Karpas-422 (cell line): ENCODE measurements around the gene CFAP46. TPM values are rescaled to one million over a fixed set of nuclear protein-coding genes. Genes with fewer than 3 reads are reported as not detected.

Experiments
- DNase-seq: peaks from one replicate; pipeline ENCODE4 v3.0.0-alpha.2; 2015
- H2AFZ ChIP-seq: fragments of 200-600 bp; sonication (generic); 2 replicates; pipeline ENCODE4 v1.6.1; 2014; ENCODE audit warnings: antibody characterized with exemption, low read length, mixed read lengths
- H3K27ac ChIP-seq: fragments of 200-600 bp; sonication (generic); 2 replicates; pipeline ENCODE4 v1.5.1; 2014; ENCODE audit warnings: mild to moderate bottlenecking, low read length, moderate library complexity
- H3K27me3 ChIP-seq: fragments of 200-600 bp; sonication (generic); 2 replicates; pipeline ENCODE4 v1.6.1; 2014; ENCODE audit warnings: low read length, mixed read lengths
- H3K36me3 ChIP-seq: fragments of 200-600 bp; sonication (generic); 2 replicates; pipeline ENCODE4 v1.6.1; 2014; ENCODE audit warnings: low read length, mixed read lengths; ENCODE audit not compliant: insufficient read depth
- H3K4me1 ChIP-seq: fragments of 200-600 bp; sonication (generic); 2 replicates; pipeline ENCODE4 v1.6.1; 2014; ENCODE audit warnings: mild to moderate bottlenecking, low read length, mixed read lengths
- H3K4me2 ChIP-seq: fragments of 200-600 bp; sonication (generic); 2 replicates; pipeline ENCODE4 v1.6.1; 2014; ENCODE audit warnings: low read length, low read depth, mild to moderate bottlenecking; ENCODE audit not compliant: poor library complexity, severe bottlenecking
- H3K4me3 ChIP-seq: fragments of 200-600 bp; sonication (generic); 2 replicates; pipeline ENCODE4 v1.5.1; 2014; ENCODE audit warnings: mild to moderate bottlenecking, antibody characterized with exemption, low read length, mixed read lengths
- H3K79me2 ChIP-seq: fragments of 200-600 bp; sonication (generic); 2 replicates; pipeline ENCODE4 v1.6.1; 2014; ENCODE audit warnings: mild to moderate bottlenecking, low read length, mixed read lengths
- H3K9ac ChIP-seq: fragments of 200-600 bp; sonication (generic); 2 replicates; pipeline ENCODE4 v1.6.0; 2014; ENCODE audit warnings: low read length
- H3K9me2 ChIP-seq: fragments of 200-600 bp; sonication (generic), shearing (Covaris generic); replicated peaks from 2 replicates; pipeline ENCODE4 v1.6.0; 2014; ENCODE audit warnings: mild to moderate bottlenecking, low read length, moderate library complexity; ENCODE audit not compliant: insufficient read depth
- H3K9me3 ChIP-seq: fragments of 300-700, 200-600 bp; sonication (generic); 2 replicates; pipeline ENCODE4 v1.6.1; 2014; ENCODE audit warnings: low read length, mixed read lengths
- H4K20me1 ChIP-seq: fragments of 200-600 bp; sonication (generic); 2 replicates; pipeline ENCODE4 v1.6.1; 2014; ENCODE audit warnings: mild to moderate bottlenecking, antibody characterized with exemption, low read length, low read depth; ENCODE audit not compliant: insufficient read depth
- total RNA-seq: library from RNA; depleted of rRNA; stranded (reverse); fragments of >200 nt; shearing (Covaris generic); gene quantifications from 2 replicates; pipeline ENCODE4 v1.2.3, GENCODE V29; 2014; ENCODE audit warnings: low replicate concordance

Gene CFAP46
- total RNA-seq, 1 experiment from 2014 or later, result 0.22 TPM

- Histone ChIP-seq H3K27me3 (no peaks in the 10 kb centered on the region), H3K4me1 (no peaks in the 10 kb centered on the region; the same call in 1 of the 2 replicates), H2AFZ (no peak overlapping the region), H3K36me3 (no peaks in the 10 kb centered on the region), H3K4me2 (no peak overlapping the region), H3K9me3 (no peaks in the 10 kb centered on the region), H3K27ac (no peak overlapping the region), H3K79me2 (no peaks in the 10 kb centered on the region), H4K20me1 (no peaks in the 10 kb centered on the region), H3K4me3 (no peak overlapping the region), H3K9ac (no peak overlapping the region), H3K9me2 (no peaks in the 10 kb centered on the region)
- DNase-seq, result no peak
Measured at GRCh38 chr10:132836248-132836831, 106.0 kb downstream of the CFAP46 start.

DNA sequence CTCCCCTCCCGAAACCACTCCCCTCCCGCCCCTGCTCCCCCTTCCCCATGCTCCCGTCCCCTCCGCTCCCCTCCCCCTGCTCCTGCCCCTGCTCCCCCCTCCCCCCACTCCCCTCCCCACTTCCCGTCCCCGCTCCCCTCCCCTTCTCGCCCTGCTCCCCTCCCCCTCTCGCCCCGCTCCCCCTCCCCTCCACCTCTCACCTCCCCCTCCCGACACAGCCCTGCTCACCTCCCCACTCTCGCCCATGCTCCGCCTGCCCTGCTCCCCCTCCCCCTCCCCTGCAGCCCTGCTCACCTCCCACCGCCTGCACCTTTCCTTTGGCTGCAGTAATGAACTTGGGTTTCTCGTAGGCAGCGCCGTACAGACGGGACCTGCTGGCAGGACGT is 106.5 kb downstream of the CFAP46 start:
- no peak overlapping the region for H2AFZ ChIP-seq
- no peak overlapping the region for H3K27ac ChIP-seq
- H3K36me3 ChIP-seq, result no peaks in the 10 kb centered on the region
- H3K9ac ChIP-seq, result no peak overlapping the region
- H3K9me3 ChIP-seq, result no peaks in the 10 kb centered on the region
- no peaks in the 10 kb centered on the region for H4K20me1 ChIP-seq
- no peaks in the 10 kb centered on the region for H3K9me2 ChIP-seq
- no peaks in the 10 kb centered on the region; the same call in 1 of the 2 replicates for H3K4me1 ChIP-seq
- H3K27me3 ChIP-seq, result no peaks in the 10 kb centered on the region
- H3K4me2 ChIP-seq, result no peak overlapping the region
- H3K79me2 ChIP-seq, result no peaks in the 10 kb centered on the region
- no peak for DNase-seq
- H3K4me3 ChIP-seq, result no peak overlapping the region

DNA sequence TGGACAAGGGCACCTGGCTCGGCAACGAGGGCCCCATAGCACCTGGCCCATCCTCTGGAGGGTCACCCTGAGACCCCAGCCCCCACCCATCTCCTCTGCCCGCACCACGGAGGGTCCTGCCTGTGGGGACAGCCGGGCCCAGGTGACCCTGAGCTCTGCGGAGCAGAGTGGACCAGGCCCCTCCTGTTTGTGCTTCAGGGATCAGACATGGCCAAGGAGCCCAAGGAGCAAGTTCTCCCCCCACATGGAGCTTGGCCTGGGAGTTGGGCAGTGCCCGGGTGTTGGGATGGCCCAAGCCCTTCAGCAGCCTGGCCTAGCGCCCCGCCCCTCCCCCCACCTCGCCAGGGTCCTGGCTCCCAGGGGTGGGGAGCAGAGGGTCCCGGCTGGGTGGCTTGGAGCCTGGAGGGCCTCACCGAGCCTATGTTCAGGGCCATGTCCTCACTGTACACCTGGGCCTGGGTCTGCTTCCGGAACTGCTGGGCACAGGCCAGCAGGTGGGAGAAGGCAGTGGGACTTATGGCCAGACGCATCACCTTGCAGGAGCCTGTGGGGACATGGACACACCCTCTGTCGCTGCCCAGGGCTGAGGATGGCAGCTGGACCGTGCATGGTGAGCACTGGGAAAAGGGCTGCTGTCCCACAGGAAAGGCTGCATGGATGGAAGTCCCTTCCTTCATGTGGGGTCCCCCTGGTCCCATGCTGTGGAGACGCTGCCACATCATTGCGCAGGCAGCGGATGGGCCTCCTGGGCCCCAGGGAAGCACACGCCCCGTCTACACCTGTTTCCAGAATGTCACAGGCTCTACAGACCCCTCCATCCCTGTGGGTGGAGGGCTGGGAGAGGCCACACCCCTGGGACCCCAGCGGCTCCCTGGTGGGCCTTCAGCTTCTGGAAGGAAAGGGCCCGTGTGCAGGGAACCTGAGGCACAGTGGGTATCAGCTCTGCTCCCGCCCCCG is 107.2 kb downstream of the CFAP46 start:
- Histone ChIP-seq H3K4me3 (no peak overlapping the region), H3K79me2 (no peaks in the 10 kb centered on the region), H3K9me2 (no peaks in the 10 kb centered on the region), H3K4me1 (no peaks in the 10 kb centered on the region; the same call in 1 of the 2 replicates), H4K20me1 (no peaks in the 10 kb centered on the region), H3K9me3 (no peaks in the 10 kb centered on the region), H3K27me3 (no peaks in the 10 kb centered on the region), H3K27ac (no peak overlapping the region), H3K4me2 (no peak overlapping the region), H3K36me3 (no peaks in the 10 kb centered on the region), H3K9ac (no peak overlapping the region), H2AFZ (no peak overlapping the region)
- no peak for DNase-seq

DNA sequence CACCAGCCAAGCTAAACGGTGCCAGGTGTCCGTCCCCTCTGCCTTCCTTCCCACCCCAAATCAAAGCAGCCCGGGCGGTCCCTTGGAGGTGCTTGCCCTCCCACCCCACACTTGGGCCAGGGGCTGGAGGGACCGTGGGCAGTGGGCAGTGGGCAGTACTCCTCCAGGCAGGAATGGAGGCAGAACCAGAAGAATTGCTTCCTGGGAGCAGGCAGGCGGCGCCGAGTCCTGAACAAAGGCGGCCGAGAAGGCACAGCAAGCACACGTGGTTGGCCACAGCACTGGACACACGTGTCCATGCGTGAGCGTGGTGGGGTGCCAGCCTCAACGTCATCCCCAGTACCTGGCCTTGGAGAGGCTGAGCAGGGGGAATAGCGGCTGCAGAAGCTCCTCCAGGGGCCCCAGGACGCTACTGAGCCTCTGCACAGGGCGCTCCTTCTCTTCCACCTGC is 108.0 kb downstream of the CFAP46 start:
- Histone ChIP-seq H3K9ac (no peak overlapping the region), H3K36me3 (no peaks in the 10 kb centered on the region), H3K79me2 (no peaks in the 10 kb centered on the region), H3K4me2 (no peak overlapping the region), H3K27ac (no peak overlapping the region), H3K9me2 (no peaks in the 10 kb centered on the region), H3K4me1 (no peaks in the 10 kb centered on the region; the same call in 1 of the 2 replicates), H3K9me3 (no peaks in the 10 kb centered on the region), H3K4me3 (no peak overlapping the region), H2AFZ (no peak overlapping the region), H4K20me1 (no peaks in the 10 kb centered on the region), H3K27me3 (no peaks in the 10 kb centered on the region)
- no peak for DNase-seq

DNA sequence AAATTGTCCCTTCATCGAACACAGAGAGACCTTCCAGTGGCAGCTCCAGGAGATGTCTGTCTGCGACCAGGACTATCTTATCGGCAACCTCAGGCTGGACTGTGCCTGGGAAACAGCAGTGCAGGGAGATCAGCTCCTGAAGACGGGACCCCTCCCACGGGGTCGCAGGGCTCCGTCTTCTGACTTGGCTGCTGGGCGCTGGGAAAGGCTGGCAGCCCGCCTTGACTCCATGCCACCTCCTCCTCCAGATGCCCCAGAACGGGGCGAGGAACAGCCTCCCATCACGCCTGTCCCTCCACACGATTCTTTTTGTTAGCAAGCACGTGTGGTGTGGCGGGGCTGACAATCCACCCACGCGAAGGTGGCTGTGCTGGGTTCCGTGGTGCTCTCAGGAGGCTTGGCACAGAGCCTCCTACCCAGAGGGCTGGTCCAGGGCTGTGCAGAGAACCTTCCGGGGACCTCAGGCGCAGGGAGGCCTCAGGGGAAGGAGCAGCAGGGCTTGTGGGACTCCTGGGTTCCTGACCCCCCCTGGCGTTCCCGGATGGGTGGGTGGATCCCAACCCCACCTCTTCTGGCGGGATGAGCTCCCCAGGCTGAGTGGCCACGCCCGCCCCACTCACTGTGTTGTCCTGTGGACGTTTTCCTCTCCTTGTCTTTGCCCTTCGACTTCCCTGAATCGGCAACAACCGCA is 108.8 kb downstream of the CFAP46 start:
- no peaks in the 10 kb centered on the region for H3K79me2 ChIP-seq
- no peak overlapping the region for H3K9ac ChIP-seq
- no peak overlapping the region for H3K27ac ChIP-seq
- no peaks in the 10 kb centered on the region for H4K20me1 ChIP-seq
- no peak overlapping the region for H2AFZ ChIP-seq
- no peaks in the 10 kb centered on the region for H3K27me3 ChIP-seq
- no peak overlapping the region for H3K4me3 ChIP-seq
- no peaks in the 10 kb centered on the region; the same call in 1 of the 2 replicates for H3K4me1 ChIP-seq
- H3K4me2 ChIP-seq, result no peak overlapping the region
- H3K9me3 ChIP-seq, result no peaks in the 10 kb centered on the region
- no peak for DNase-seq
- no peaks in the 10 kb centered on the region for H3K36me3 ChIP-seq
- no peaks in the 10 kb centered on the region for H3K9me2 ChIP-seq

GRCh38 chr10:132832186-132832969 is 110.0 kb downstream of the CFAP46 start:
- H3K4me2 ChIP-seq, result no peak overlapping the region
- no peaks in the 10 kb centered on the region for H3K27me3 ChIP-seq
- no peaks in the 10 kb centered on the region for H3K79me2 ChIP-seq
- H2AFZ ChIP-seq, result no peak overlapping the region
- DNase-seq, result no peak
- H3K27ac ChIP-seq, result no peak overlapping the region
- H3K4me3 ChIP-seq, result no peak overlapping the region
- H3K9ac ChIP-seq, result no peak overlapping the region
- H4K20me1 ChIP-seq, result no peaks in the 10 kb centered on the region
- no peaks in the 10 kb centered on the region for H3K9me2 ChIP-seq
- no peaks in the 10 kb centered on the region for H3K9me3 ChIP-seq
- no peaks in the 10 kb centered on the region for H3K36me3 ChIP-seq
- no peaks in the 10 kb centered on the region; the same call in 1 of the 2 replicates for H3K4me1 ChIP-seq

DNA sequence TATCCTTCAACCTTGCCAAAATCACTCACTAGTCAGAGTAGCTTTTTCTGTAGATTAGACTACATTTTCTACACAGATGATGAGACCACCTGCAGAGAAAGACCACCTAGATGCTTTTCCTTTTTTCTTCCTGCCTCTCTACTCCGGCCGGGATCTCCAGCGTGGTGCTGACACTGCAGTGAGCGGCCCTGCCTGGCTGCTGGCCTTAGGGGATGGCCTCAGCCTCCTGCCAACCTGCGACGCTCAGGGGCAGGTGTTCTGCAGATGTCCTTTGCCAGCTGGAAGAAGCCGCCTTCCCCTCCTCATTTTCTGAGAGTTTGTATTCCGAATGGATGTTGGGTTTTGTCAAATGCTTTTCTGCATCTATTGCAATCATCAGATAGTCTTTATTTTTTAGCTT is 113.0 kb downstream of the CFAP46 start:
- H3K79me2 ChIP-seq, result no peaks in the 10 kb centered on the region
- no peak overlapping the region for H3K9ac ChIP-seq
- DNase-seq, result no peak

More for the DNA sequence above, 113.0 kb downstream of the CFAP46 start:
- Histone ChIP-seq H2AFZ (no peak overlapping the region), H3K4me1 (no peaks in the 10 kb centered on the region), H4K20me1 (no peaks in the 10 kb centered on the region), H3K9me2 (no peaks in the 10 kb centered on the region), H3K4me2 (no peak overlapping the region), H3K27ac (no peak overlapping the region), H3K27me3 (no peaks in the 10 kb centered on the region), H3K9me3 (peaks cover 8% of the 10 kb centered on the region), H3K4me3 (no peak overlapping the region), H3K36me3 (no peaks in the 10 kb centered on the region)
